HEK293 (cell line): Measurements from ENCODE around the gene FLNC.

Source experiments
- MZF1 ChIP-seq: fragments of 450-650 bp; formaldehyde crosslinking; IDR thresholded peaks from 2 replicates; pipeline ENCODE4 v1.5.1; 2017; ENCODE audit warnings: missing biosample characterization, missing genetic modification characterization, borderline replicate concordance
- OVOL3 ChIP-seq: fragments of 450-650 bp; formaldehyde crosslinking; IDR thresholded peaks from 2 replicates; pipeline ENCODE4 v1.5.1; 2016; ENCODE audit warnings: missing biosample characterization, missing genetic modification characterization
- SP3 ChIP-seq: fragments of 450-650 bp; formaldehyde crosslinking; IDR thresholded peaks from 2 replicates; pipeline ENCODE4 v1.5.1; 2016; ENCODE audit warnings: missing biosample characterization, missing genetic modification characterization
- ZBTB17 ChIP-seq: fragments of 450-650 bp; formaldehyde crosslinking; IDR thresholded peaks from 2 replicates; pipeline ENCODE4 v1.5.1; 2016; ENCODE audit warnings: missing biosample characterization, missing genetic modification characterization
- ZBTB21 ChIP-seq: fragments of 450-650 bp; formaldehyde crosslinking; IDR thresholded peaks from 2 replicates; pipeline ENCODE4 v1.5.1; 2017; ENCODE audit warnings: missing biosample characterization, missing genetic modification characterization
- ZBTB48 ChIP-seq: fragments of 450-650 bp; formaldehyde crosslinking; IDR thresholded peaks from 2 replicates; pipeline ENCODE4 v1.5.1; 2016; ENCODE audit warnings: missing biosample characterization, missing genetic modification characterization
- ZEB2 ChIP-seq: fragments of 450-650 bp; formaldehyde crosslinking; IDR thresholded peaks from 2 replicates; pipeline ENCODE4 v1.5.1; 2016; ENCODE audit warnings: missing biosample characterization, missing genetic modification characterization
- ZFP41 ChIP-seq: fragments of 450-650 bp; formaldehyde crosslinking; IDR thresholded peaks from 2 replicates; pipeline ENCODE4 v1.5.1; 2016; ENCODE audit warnings: missing biosample characterization, missing genetic modification characterization, borderline replicate concordance
- ZNF184 ChIP-seq: fragments of 450-650 bp; IDR thresholded peaks from 2 replicates; pipeline ENCODE4 v1.5.1; 2018; ENCODE audit warnings: missing biosample characterization, mild to moderate bottlenecking, missing genetic modification characterization
- ZNF248 ChIP-seq: fragments of 450-650 bp; formaldehyde crosslinking; IDR thresholded peaks from 2 replicates; pipeline ENCODE4 v1.5.1; 2017; ENCODE audit warnings: missing biosample characterization, missing genetic modification characterization
- ZNF274 ChIP-seq, 2 experiments: fragments of 200-500 bp in 1 of 2; fragments of 450-650 bp in 1 of 2; sonication (Bioruptor generic) in 1 of 2; formaldehyde crosslinking in 1 of 2; IDR thresholded peaks; 2 replicates each; pipeline versions ENCODE4 v1.5.1 to v1.6.1; 2014 to 2016; ENCODE audit warnings: borderline replicate concordance in 1 of 2, inconsistent platforms in 1 of 2, low read length in 1 of 2, missing biosample characterization in 1 of 2, missing genetic modification characterization in 1 of 2
- ZNF354C ChIP-seq: fragments of 450-650 bp; formaldehyde crosslinking; IDR thresholded peaks from 2 replicates; pipeline ENCODE4 v1.5.1; 2016; ENCODE audit warnings: missing biosample characterization, missing genetic modification characterization, low read depth, borderline replicate concordance
- ZNF48 ChIP-seq: fragments of 450-650 bp; formaldehyde crosslinking; IDR thresholded peaks from 2 replicates; pipeline ENCODE4 v1.5.1; 2016; ENCODE audit warnings: missing biosample characterization, missing genetic modification characterization
- ZNF510 ChIP-seq: fragments of 450-650 bp; formaldehyde crosslinking; IDR thresholded peaks from 2 replicates; pipeline ENCODE4 v1.5.1; 2018; ENCODE audit warnings: mild to moderate bottlenecking, missing genetic modification characterization, missing biosample characterization; ENCODE audit not compliant: insufficient replicate concordance
- ZNF571 ChIP-seq: fragments of 450-650 bp; formaldehyde crosslinking; IDR thresholded peaks from 2 replicates; pipeline ENCODE4 v1.5.0; 2017; ENCODE audit warnings: missing biosample characterization, missing genetic modification characterization
- ZNF654 ChIP-seq: fragments of 450-650 bp; formaldehyde crosslinking; IDR thresholded peaks from 2 replicates; pipeline ENCODE4 v1.5.1; 2016; ENCODE audit warnings: low read depth, missing biosample characterization, missing genetic modification characterization
- ZNF701 ChIP-seq: fragments of 450-650 bp; formaldehyde crosslinking; IDR thresholded peaks from 2 replicates; pipeline ENCODE4 v1.5.1; 2016; ENCODE audit warnings: missing biosample characterization, missing genetic modification characterization
- TF ChIP-seq, protein P1 (sequence below): fragments of 450-650 bp; formaldehyde crosslinking; IDR thresholded peaks from 2 replicates; pipeline ENCODE4 v1.5.0; 2017; ENCODE audit warnings: missing biosample characterization, missing genetic modification characterization, borderline replicate concordance
- TF ChIP-seq, protein P2 (sequence below): fragments of 450-650 bp; formaldehyde crosslinking; IDR thresholded peaks from 2 replicates; pipeline ENCODE4 v1.5.1; 2016; ENCODE audit warnings: missing biosample characterization, missing genetic modification characterization
- TF ChIP-seq, protein P3 (sequence below): fragments of 450-650 bp; IDR thresholded peaks from 2 replicates; pipeline ENCODE4 v1.5.1; 2018; ENCODE audit warnings: missing biosample characterization, mild to moderate bottlenecking, missing genetic modification characterization
- TF ChIP-seq, protein P4 (sequence below): fragments of 450-650 bp; formaldehyde crosslinking; optimal IDR thresholded peaks from 2 replicates; pipeline ENCODE3; 2016; ENCODE audit warnings: missing biosample characterization, mild to moderate bottlenecking, missing genetic modification characterization
- TF ChIP-seq, protein P5 (sequence below): fragments of 450-650 bp; formaldehyde crosslinking; IDR thresholded peaks from 2 replicates; pipeline ENCODE4 v1.5.1; 2016; ENCODE audit warnings: missing biosample characterization, missing genetic modification characterization
- TF ChIP-seq, protein P6 (sequence below): fragments of 450-650 bp; formaldehyde crosslinking; IDR thresholded peaks from 2 replicates; pipeline ENCODE4 v1.5.1; 2017; ENCODE audit warnings: missing biosample characterization, mild to moderate bottlenecking, missing genetic modification characterization, moderate library complexity

The FLNC gene

DNA sequence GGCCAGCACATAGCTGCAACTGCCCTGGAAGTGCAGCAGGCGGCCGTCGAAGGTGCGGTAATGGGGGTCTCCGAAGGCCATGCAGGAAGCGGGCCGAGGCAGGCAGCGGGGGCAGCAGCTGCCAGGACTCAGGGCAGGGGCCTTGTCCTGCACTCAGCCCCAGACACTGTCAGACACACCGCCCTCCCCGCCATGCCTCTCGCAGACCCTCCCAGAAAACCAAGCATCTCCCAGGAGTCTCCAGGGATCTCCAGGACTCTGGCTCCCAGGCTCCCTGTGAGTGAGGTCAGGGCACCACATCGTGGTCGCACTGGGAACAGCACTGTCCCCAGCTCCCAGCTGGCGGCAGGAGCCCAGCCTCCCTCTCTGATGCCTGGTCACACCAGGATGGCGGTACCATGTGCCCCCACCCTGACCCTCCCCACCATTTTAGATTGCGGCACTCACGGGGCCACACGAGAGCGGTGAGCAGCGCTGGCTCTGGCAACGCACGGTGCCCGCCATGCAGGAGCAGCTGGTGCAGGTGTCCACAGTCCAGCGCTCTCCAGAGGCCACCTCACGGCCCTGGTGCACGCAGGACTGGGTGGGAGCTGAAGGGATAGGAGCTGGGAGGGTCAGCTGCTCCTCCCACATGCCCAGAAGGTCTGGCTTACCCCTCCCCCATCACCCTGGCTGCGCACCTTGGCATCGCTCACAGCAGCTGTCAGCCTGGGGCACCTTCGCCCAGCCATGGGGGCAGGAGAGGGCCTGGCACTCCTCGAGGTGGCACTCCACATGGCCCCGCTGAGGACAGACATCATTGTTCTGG, 49.9 kb downstream of the FLNC start (continued):
- TF ChIP-seq, protein P1, sequence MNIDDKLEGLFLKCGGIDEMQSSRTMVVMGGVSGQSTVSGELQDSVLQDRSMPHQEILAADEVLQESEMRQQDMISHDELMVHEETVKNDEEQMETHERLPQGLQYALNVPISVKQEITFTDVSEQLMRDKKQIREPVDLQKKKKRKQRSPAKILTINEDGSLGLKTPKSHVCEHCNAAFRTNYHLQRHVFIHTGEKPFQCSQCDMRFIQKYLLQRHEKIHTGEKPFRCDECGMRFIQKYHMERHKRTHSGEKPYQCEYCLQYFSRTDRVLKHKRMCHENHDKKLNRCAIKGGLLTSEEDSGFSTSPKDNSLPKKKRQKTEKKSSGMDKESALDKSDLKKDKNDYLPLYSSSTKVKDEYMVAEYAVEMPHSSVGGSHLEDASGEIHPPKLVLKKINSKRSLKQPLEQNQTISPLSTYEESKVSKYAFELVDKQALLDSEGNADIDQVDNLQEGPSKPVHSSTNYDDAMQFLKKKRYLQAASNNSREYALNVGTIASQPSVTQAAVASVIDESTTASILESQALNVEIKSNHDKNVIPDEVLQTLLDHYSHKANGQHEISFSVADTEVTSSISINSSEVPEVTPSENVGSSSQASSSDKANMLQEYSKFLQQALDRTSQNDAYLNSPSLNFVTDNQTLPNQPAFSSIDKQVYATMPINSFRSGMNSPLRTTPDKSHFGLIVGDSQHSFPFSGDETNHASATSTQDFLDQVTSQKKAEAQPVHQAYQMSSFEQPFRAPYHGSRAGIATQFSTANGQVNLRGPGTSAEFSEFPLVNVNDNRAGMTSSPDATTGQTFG (tag by site-specific recombination): no peak
- TF ChIP-seq ZNF354C (no peak), MZF1 (tag by site-specific recombination) (no peak), ZNF571 (no peak), ZBTB48 (tag by site-specific recombination) (peak; percentile 82), ZNF184 (tag by site-specific recombination) (no peak), ZNF701 (tag by site-specific recombination) (no peak), ZBTB21 (no peak), ZEB2 (tag by site-specific recombination) (no peak), ZNF654 (peak; percentile 88), SP3 (tag by site-specific recombination) (no peak), ZNF274 (IDR thresholded peaks at IDR 0.05; ENCODE audit: low read length) (no peak), ZNF274 (tag by site-specific recombination; IDR thresholded peaks at IDR 0.05; ENCODE audit: borderline replicate concordance) (no peak), ZFP41 (tag by site-specific recombination) (no peak), ZNF510 (tag by site-specific recombination) (no peak), ZBTB17 (tag by site-specific recombination) (peak; percentile 47; the same call in 1 of the 2 replicates), ZNF248 (tag by site-specific recombination) (no peak), OVOL3 (tag by site-specific recombination) (no peak), ZNF48 (tag by site-specific recombination) (no peak)
- TF ChIP-seq, protein P2, sequence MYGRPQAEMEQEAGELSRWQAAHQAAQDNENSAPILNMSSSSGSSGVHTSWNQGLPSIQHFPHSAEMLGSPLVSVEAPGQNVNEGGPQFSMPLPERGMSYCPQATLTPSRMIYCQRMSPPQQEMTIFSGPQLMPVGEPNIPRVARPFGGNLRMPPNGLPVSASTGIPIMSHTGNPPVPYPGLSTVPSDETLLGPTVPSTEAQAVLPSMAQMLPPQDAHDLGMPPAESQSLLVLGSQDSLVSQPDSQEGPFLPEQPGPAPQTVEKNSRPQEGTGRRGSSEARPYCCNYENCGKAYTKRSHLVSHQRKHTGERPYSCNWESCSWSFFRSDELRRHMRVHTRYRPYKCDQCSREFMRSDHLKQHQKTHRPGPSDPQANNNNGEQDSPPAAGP (tag by site-specific recombination): peak; percentile 78; the same call in 1 of the 2 replicates
- TF ChIP-seq, protein P3, sequence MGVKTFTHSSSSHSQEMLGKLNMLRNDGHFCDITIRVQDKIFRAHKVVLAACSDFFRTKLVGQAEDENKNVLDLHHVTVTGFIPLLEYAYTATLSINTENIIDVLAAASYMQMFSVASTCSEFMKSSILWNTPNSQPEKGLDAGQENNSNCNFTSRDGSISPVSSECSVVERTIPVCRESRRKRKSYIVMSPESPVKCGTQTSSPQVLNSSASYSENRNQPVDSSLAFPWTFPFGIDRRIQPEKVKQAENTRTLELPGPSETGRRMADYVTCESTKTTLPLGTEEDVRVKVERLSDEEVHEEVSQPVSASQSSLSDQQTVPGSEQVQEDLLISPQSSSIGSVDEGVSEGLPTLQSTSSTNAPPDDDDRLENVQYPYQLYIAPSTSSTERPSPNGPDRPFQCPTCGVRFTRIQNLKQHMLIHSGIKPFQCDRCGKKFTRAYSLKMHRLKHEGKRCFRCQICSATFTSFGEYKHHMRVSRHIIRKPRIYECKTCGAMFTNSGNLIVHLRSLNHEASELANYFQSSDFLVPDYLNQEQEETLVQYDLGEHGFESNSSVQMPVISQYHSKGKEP: no peak
- TF ChIP-seq, protein P4, sequence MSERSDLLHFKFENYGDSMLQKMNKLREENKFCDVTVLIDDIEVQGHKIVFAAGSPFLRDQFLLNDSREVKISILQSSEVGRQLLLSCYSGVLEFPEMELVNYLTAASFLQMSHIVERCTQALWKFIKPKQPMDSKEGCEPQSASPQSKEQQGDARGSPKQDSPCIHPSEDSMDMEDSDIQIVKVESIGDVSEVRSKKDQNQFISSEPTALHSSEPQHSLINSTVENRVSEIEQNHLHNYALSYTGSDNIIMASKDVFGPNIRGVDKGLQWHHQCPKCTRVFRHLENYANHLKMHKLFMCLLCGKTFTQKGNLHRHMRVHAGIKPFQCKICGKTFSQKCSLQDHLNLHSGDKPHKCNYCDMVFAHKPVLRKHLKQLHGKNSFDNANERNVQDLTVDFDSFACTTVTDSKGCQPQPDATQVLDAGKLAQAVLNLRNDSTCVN (tag by site-specific recombination): no peak
- TF ChIP-seq, protein P5, sequence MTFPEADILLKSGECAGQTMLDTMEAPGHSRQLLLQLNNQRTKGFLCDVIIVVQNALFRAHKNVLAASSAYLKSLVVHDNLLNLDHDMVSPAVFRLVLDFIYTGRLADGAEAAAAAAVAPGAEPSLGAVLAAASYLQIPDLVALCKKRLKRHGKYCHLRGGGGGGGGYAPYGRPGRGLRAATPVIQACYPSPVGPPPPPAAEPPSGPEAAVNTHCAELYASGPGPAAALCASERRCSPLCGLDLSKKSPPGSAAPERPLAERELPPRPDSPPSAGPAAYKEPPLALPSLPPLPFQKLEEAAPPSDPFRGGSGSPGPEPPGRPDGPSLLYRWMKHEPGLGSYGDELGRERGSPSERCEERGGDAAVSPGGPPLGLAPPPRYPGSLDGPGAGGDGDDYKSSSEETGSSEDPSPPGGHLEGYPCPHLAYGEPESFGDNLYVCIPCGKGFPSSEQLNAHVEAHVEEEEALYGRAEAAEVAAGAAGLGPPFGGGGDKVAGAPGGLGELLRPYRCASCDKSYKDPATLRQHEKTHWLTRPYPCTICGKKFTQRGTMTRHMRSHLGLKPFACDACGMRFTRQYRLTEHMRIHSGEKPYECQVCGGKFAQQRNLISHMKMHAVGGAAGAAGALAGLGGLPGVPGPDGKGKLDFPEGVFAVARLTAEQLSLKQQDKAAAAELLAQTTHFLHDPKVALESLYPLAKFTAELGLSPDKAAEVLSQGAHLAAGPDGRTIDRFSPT (tag by site-specific recombination): 0 out of 2 replicates have a peak, but pooled peaks have one; percentile 43
- TF ChIP-seq, protein P6, sequence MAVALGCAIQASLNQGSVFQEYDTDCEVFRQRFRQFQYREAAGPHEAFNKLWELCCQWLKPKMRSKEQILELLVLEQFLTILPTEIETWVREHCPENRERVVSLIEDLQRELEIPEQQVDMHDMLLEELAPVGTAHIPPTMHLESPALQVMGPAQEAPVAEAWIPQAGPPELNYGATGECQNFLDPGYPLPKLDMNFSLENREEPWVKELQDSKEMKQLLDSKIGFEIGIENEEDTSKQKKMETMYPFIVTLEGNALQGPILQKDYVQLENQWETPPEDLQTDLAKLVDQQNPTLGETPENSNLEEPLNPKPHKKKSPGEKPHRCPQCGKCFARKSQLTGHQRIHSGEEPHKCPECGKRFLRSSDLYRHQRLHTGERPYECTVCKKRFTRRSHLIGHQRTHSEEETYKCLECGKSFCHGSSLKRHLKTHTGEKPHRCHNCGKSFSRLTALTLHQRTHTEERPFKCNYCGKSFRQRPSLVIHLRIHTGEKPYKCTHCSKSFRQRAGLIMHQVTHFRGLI: no peak
